OCI-M1 (cell line): ENCODE results near the gene NSL1.

Experiments
- DNase-seq: peaks from one replicate; lab custom pipeline; 2025; lab: John Stamatoyannopoulos, UW

NSL1 gene

DNA sequence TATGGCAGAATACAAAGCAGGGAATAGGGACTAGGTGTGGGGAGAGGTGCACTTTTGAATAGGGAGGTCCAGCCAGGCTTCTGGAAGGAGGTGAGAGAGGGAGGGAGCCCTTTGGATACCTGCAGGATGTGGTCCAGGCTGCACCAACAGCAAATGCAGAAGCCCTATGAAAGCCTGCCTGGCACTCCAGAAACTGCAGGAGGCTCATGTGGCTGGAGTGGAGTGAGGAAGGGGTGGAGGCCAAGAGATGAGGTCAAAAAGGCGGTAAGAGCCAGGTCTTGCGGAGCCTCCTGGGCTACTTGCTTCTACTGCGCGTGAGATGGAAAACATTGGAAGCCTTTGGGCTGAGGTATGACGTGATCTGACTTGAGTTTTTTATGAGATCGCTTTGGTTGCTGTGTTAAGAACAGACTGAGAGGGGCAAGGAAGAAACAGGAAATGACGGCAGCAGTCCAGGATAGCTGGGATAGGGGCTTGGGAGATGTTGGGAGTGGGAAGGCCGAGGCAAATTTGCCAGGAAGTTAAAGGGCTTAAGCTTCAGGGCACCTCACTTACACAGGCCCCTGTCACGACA, 87.5 kb downstream of the NSL1 start:
- DNase-seq, result no peak

DNA sequence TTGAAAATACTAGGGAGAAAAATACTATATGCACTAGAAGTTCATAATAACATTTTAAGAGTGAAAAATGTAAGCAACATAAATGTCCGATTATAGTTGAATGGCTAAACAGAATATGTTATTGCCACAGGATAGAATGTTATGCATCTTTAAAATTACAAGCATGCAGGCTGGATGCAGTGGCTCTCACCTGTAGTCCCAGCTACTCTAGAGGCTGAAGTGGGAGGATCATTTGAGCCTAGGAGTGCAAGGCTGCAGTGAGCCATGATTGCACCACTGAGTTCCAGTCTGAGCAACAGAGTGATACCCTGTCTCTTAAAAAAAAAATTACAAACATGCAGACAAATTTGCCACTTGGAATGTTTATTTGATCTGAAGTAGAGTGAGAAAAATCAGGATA, 88.9 kb downstream of the NSL1 start:
- DNase-seq, result no peak

DNA sequence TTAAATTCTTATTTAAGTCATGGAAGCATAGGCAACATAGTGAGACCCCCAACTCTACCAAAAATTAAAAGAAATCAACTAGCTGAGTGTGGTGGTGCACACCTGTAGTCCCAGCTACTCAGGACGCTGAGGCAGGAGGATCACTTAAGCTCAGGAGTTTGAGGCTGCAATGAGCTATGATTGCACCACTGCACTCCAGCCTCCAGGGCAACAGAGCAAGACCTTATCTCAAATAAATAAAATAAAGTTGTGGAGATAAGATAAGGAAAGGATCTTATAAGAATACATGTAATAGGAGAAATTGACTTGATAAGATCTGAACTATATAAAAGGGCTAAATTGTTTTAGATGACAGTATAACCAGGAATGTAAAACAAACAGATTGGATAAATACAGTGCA, 89.7 kb downstream of the NSL1 start:
- DNase-seq, result no peak

DNA sequence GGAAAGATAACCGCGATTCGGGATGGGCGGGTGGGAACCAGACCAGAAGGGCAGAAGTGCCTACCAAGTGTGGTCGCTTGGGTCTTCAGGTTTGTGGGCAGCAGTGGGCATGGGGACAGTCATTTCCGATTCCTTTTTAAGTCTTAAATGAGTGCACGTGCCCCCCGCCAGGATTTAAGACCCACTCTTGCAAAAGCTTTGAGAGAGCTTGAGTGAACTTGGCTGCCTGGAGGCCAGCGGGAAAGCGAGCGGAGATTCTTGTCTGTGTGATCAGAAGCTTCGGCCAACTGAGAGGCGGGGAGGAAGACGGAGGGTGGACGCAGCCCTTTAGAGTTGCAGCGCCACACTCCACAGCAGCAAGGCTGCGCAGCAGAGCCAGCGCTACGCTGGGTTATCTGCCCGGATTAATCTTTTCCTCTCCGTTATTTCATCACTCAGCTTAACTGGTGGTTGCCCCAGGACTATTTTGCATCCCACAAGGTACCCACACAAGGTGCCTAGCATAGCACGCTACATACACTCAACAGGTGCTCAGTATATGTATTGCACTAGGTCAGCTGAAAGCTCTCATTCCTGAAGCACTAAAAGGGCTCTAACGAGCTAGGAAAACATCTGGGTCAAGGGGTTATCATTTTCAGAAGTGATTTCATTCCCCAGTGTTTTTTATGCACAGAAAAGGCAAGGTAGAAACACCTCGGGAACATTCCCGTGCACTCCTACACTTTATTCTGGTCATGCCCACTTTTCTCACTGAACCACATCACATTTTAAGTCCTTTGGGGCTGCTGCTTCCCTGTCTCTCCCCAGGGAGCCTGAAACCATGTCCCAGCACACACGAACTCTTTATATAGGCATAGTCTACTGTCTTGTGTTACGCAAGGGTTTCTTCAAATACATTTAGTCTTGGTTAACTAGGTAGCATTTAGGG, 90.4 kb downstream of the NSL1 start:
- peak; percentile 22 for DNase-seq

DNA sequence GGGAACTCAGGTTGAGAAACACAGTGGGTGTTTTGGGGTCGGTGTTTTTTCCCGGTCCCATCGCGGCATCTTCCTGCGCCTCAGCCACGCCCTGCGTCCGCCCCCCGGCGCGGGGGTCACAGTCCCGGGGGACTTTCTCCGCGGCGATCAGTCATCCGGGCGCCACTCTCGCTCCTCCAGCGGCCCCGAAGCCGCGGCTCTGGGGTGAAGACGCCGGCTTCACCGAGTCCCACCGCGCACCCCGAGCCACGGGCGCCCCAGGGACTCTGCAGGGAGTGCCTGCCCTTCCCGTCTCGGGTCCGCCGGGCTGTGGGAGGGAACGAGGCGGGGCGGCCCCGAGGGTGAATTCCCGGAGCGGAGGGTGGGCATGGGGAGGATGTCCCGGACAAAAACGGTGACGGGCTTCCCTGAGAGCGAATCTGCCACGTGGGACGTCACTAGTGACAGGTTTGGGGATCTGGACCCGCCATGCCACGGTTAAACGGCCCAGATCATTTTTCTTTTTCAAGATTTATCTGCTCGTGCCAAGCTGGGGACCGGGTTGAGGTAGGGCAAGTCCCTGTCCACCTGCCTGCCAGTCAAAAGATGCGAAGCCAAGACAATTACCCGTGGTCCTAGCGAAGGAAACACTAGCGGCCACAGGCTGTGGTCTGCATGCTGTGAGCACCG, 91.2 kb downstream of the NSL1 start:
- DNase-seq, result no peak

DNA sequence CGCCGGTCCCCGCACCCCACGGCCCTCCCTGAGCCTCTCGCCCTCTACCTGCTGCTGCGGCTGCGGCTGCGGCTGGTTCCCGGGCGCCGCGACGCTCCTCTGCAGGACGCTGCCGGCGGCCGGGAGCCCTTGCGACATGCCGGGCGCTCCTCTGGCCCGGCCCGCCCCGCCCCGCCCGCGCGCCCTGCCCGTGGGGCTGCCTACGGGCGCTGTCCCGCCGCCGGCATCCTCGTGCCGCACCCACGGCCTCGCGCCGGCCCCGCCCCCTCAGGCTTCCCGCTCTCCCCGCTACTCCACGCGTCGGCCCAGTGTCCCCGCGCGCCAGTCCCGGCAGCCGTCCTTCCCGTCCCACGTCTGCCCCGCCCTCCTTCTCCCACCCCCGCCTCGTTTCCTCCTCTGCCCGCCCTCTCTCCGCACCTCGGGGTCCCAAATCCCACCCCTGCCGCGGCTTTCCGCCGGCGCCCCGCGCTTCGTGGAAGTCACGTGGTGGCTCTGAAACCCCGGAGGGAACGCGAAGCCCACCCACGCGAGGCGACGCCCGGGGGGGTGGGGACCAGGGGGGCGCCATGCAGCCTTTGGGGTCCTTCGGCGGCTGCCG, 91.9 kb downstream of the NSL1 start, which contains the start of gene BATF3:
BATF3 (minus strand) TSS at position 216 of the 598 bp plus-strand sequence; CDS start at position 138, 78 bp downstream.
- DNase-seq, result no peak

DNA sequence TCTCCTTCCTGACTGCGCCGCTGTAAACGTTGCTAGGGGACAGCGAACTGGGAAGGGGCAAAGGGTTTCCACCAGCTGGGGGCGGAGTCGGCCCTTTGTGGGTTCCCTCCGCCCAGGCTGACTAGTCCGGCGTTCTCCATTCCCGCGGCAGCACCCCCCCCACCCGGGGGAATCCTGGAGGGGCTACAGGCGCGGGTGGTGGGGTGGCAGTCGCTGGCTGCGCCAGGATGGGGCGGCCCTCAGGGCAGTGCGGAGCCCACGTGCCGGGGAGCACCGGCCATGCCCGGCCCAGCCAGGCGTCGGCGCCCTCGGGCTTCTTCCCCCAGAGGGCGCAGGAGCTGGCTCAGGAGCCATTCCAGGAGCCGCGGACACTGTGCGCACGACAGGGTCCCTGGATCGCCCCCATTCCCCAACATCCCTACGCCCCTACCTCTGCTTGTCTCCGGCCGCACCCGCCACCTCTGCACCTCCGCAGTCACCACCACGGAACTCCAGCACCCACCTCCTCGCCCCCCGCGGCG, 92.4 kb downstream of the NSL1 start:
- DNase-seq, result no peak

DNA sequence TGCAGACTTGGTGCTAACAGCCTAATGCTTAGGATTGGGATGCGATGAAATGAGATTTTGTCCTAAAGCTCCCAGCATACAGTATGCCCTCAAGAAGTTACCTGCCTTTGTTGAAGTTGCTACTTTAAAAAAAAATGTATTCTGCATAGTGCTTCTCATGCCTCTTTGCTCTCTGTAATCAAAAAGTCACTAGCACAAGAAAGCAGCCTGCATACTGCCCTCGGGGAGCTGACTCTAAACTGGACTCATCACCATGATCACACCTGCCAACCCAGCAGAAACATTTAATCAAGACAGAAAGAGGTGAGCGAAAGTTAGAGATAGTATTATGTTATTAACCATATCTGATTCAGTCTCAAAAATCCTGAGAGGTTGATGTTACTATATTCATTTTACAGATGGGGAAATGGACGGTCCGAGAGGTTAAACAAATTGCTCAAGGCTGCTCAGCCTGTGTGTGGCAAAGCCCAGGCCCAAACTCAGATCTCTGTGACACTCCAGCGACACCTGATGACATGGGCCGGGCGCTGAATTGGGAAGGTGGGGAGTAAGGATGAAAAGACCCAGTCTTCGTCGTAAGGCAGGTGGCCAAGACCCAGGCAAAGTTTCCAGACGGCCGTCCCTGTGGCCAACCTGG, 93.0 kb downstream of the NSL1 start:
- no peak for DNase-seq

DNA sequence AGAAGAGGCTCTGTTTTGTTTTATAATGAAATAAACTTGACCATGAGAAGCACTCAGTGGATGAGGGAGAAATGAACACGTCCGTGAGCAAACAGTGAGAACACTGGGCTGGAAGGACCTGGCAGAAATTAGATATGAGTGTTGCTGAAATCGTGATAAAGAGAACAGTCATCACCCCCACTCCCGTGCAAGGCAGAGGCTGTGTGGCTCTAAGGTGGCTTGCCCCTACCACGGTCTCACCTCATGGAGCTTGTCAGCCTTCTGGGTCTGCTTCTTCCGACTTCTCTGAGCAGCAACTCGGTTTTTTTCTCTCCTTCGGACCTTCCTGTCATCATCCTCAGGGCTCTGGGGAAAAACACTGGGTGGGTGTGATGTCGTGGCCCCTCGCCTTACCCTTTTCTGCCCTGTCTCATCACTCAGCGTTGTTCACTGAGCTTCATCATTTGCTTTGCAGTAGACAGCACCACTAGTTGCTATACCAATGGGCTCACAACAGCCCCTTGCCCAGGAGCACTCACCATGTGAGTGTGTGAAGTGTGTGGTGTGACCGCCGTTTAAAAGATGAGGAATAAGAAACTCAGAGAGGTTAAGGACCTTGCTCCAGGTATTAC, 94.8 kb downstream of the NSL1 start:
- DNase-seq, result no peak

DNA sequence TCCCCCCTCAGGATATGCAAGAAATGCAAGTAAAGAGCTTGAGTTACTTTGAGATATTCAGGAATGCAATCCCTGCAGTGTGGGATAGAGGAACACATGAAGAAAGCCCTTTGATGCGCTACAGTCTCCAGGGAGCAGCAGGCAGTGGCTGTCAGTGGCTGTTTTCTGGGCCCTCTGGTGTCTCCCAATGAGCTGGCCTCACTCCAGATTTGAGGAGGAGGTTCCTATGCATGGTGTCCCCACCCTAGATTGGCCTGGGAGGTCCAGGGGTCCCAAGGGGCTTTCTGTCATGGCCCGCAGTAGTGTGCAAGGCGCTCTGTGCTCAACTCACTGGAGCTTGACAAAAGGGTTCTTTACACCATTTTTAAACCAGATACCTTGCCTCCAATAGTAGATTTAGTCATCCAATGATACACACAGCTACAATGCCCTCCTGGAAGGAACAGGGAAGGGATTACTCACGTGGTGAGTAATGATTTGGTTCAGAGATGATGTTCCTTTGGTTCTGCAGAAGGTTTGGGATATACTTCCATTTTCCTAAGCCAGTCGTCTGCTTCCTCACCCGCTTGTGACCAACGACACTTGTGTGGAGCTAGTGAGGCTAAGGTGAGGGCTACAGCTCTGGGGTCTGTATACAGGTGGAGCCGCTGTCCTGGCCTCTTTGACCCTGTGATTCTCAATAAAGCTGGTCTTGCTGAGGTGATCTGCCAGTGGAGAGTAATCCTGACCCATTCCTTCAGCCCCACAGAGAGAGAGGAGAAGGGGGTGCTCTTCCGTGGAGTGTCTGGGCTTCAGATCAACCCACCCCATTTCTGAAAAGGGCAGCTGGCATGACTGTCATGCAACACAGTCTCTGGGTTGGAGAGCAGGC, 98.6 kb downstream of the NSL1 start:
- DNase-seq, result no peak

DNA sequence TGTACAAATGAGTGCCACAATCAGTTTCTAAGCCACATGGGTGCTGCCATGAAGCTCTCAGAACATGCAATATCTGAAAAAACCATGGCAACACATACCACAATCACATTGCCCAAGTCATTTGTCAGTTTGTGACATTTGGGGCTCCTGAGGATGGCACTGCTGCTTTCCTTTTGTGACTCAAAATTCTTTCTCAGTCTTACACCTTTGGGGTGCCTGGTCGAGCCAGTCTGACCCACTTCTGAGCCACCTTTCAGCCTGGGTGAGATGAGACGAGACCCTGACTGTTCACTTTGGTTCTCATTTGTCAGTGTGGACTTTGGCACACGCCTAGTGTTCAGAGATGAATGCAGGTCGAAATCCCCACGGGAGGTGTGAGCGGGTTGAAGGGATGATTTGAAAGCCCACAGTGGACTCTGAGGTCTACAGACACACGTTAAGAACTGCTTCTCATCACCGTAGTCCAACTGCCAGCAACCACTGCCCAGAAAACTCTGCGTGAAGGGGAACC, 100.0 kb downstream of the NSL1 start:
- no peak for DNase-seq

DNA sequence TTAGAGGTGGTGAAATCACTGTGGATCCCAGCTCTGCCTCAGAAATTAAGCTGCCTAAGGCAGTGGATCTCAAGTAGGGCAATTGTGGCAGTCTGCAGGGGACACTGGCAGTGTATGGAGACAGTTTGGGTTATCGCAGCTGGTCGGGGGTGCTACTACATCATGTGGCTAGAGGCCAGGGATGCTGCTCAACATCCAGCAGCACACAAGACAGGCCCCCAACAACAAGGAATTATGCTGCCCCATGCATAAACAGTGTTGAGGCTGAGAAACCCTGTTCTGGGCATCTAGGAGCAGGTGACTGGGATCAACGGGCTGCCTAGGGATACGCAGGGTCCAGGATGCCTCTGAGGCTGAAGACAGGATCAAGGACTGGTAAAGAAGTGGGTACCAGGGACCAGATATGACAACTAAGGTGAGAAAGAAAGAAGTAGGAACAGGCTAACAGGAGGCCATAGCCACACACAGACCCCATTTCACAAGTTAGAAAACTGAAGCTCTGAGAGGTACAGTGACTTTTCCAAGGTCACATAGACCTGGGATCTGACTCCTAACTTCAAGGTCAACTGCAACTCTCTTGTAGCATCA, 100.7 kb downstream of the NSL1 start:
- no peak for DNase-seq

DNA sequence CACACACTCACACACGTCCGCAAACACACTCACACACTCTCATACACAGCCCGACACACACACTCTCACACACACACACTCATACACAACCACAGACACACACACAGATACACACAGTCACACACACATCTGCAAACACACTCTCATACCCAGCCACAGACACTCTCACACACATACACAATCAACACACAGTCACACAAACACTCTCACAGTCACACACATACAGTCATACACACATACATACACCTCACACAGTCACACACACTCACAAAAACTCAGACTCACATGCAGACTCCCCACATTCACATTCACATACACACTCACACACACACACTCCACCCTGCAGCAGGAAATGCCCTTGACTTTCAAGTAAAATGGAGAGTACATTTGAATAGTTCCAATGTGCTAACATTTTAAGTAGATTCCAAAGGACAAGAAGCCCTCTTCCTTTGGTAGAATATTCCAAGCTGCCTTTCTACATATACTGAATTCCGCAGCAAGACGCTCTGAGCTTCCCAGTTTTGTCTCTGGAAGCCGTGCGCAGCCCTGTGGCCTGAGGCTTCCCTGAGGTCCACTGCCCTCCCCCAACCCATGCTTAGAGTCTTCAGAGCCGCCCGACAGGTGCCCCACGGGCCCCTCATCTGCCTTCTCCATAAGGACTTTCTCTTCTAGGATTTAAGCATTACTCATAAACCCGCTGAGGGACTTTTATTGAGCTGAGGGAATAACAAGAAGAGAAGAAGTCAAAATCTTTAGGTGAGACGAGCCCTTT, 101.6 kb downstream of the NSL1 start:
- DNase-seq, result no peak

DNA sequence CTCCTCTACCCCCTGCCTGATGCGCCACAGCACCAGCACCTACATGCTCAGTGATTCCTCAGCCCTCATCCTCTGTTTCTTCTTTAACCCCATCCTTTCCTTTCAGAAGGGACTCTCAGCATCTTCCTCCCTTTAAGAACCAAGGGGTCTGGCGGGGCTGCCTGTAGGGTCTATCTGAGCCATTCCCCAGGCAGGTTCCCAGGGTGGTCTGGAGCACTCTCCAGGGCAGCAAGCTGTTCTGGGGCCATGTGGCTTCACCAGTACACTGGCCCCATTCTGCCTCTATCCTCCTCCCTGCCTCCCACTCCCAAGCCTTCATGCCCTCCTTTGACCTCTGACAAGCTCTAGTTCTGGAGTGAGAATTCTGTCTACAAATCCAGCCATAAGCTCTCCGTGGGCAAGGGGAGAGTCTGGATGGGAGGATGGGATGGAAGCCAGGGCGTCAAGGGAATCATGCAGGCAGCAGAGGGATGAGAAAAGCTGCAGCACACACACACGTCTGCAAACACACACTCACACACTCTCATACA, 102.3 kb downstream of the NSL1 start:
- DNase-seq, result no peak

DNA sequence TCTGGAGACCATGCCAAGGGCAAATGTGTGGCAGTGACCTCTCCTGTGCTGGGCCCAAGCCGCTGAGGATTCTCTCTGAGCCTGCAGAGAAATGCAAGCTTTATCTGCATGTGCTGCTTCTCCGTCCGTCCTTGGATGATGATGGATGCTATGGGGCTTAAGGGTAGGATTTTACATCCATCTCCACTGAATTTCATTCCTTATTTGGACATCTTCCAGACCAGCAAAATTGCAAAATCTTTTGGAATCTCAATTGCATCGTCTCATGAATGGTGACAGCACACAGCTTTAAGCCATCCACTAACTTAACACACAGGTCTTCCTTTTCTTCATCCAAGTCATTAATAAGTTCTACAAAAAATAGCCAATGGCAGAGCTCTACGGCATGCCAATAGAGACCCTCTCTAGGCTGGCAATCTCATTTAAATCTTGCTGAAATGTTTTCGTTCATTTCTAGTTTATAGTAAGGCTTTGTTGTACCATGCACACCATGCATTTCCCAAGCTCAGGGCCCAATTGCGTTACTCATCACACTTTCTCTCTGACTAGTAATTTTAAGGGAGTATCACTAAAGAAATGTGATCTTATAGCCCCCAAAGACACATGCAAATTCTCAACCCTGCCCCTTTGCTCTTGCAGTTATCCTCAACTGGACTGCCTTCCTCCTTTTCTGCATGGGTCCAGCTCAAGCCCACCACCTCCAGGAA, 103.1 kb downstream of the NSL1 start:
- DNase-seq, result no peak

DNA sequence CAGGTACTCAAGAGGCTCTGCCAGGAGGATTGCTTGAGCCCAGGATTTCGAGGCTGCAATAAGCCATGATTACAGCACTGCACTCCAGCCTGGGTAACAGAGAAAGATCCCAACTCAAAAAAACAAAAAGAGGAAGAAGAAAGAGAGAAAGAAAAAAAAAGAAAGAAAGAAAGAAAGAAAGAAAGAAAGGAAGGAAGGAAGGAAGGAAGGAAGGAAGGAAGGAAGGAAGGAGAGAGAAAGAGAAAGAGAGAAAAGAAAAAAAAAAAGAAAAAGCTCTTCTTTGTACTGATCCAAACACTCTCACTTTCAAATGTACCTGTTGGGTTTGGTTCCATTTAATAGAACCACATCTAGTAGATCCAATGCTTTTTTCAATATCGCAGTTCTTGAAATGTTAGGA, 103.8 kb downstream of the NSL1 start:
- DNase-seq, result no peak

DNA sequence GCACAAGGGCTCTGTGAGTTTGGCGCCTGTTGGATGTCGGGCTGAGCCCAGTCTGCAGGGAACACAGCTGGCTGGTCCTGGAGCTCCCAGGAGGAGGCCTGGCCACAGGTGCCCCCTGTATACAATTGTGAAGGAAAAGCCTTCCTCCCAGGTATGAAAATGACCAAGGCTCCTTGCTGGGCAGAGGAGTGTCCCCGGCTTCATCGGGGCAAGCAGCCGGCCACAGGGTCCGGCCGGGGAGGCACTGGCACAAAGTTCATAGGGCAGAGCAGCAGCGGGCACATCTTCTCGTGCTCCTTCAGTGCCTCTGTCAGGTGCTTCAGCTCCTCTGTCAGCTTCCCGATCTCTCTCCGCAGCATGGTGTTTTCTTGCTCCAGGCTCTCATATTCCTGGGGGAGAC, 105.0 kb downstream of the NSL1 start:
- DNase-seq, result no peak

DNA sequence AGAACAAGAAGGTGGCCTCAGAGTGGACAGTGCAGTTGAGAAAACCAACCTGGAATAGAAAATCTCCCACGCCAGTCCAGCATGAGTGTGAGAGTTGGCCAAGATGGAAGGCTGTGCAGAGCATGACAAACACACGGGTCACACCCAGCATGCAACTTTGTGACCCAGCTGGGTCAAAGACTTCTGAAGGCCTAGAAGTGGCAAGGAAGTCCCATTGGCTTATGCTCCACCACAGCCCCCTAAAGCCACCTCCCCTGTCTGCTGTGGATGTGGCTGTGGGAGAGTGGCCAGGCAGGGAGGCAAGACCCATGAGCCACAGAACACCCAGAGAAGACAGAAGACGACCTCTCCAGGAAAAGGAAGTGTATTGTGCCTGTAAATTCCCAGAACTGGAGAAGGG, 105.5 kb downstream of the NSL1 start:
- no peak for DNase-seq
